HepG2 (cell line): Measurements from ENCODE around the gene CYP26B1. TPM values are rescaled to one million over a fixed set of nuclear protein-coding genes. Genes with fewer than 3 reads are reported as not detected.
A peak's percentile ranks its signal among the peaks of the same experiment; 100 is the strongest.

ENCODE experiments used
- ATAC-seq: fragments of 200-7000 bp; cut with Tn5 transposase; 3 replicates; pipeline ENCODE4 v1.9.1; 2020; ENCODE audit warnings: mild to moderate bottlenecking, moderate library complexity
- BruUV-seq: library from RNA; stranded (reverse); fragments of 400-500 nt; replicated peaks from 2 replicates; lab custom pipeline; 2021; lab: Mats Ljungman, UMichigan
- CTCF ChIA-PET: fragments of 300-600 bp; formaldehyde crosslinking; extraction: SDS; loops from one replicate; lab custom pipeline; 2021; ENCODE audit warnings: low total read pairs, inconsistent platforms, low intra/inter-chr PET ratio; lab: Yijun Ruan, JAX
- POLR2A ChIA-PET: fragments of 350-600 bp; sonication (Branson Sonifier 250); formaldehyde crosslinking; loops from one replicate; lab custom pipeline; 2020; ENCODE audit warnings: antibody characterized with exemption, inconsistent platforms; lab: Yijun Ruan, JAX
- DNase-seq: peaks from one replicate; pipeline ENCODE4 v3.0.0-alpha.2; 2015; ENCODE audit warnings: low spot score
- FAIRE-seq: peaks from 3 replicates; lab custom pipeline; 2011; peaks lifted over from hg19 to GRCh38; lab: Jason Lieb, UNC
- H2AFZ ChIP-seq: one replicate; pipeline ENCODE4 v1.6.1; 2011; ENCODE audit warnings: low read length, inconsistent platforms
- H3K27ac ChIP-seq: fragments of 300-600 bp; 3 replicates; pipeline ENCODE4 v1.8.0; 2011; ENCODE audit warnings: mixed run types, mild to moderate bottlenecking, mixed read lengths, low read length, inconsistent platforms; ENCODE audit not compliant: insufficient read depth; ENCODE audit errors: extremely low read length
- H3K27me3 ChIP-seq, 2 experiments: fragments of 200-600 bp in 1 of 2; 2 replicates in 1 of 2; 3 replicates in 1 of 2; pipeline versions ENCODE4 v1.6.0 to v1.8.0; 2011; ENCODE audit warnings: low read length in 2 of 2, mild to moderate bottlenecking in 2 of 2, moderate library complexity in 2 of 2, inconsistent platforms in 1 of 2; ENCODE audit not compliant: insufficient read depth in 2 of 2, control insufficient read depth in 1 of 2
- H3K36me3 ChIP-seq, 2 experiments: fragments of 200-600 bp in 1 of 2; replicated peaks in 1 of 2; 2 replicates in 1 of 2; 3 replicates in 1 of 2; pipeline versions ENCODE4 v1.5.1 to v1.8.0; 2011; ENCODE audit warnings: low read length in 2 of 2, inconsistent platforms in 1 of 2; ENCODE audit not compliant: insufficient read depth in 2 of 2, control insufficient read depth in 1 of 2
- H3K4me1 ChIP-seq: 2 replicates; pipeline ENCODE4 v1.5.1; 2012; ENCODE audit warnings: low read length, inconsistent platforms; ENCODE audit not compliant: insufficient read depth
- H3K4me2 ChIP-seq: 2 replicates; pipeline ENCODE4 v1.6.0; 2011; ENCODE audit warnings: low read depth, low read length, inconsistent platforms
- H3K4me3 ChIP-seq, 3 experiments: fragments of 200-600 bp in 1 of 3; sonication (generic), shearing (Covaris generic) in 1 of 3; replicated peaks in 1 of 3; 2 replicates each; pipeline ENCODE4 v1.5.1; 2011 to 2016; ENCODE audit warnings: low read length in 3 of 3, inconsistent platforms in 2 of 3, low read depth in 2 of 3, mild to moderate bottlenecking in 2 of 3, control low read depth in 1 of 3, mixed read lengths in 1 of 3; ENCODE audit not compliant: insufficient read depth in 1 of 3
- H3K79me2 ChIP-seq: one replicate; pipeline ENCODE4 v1.6.1; 2011; ENCODE audit warnings: low read length, inconsistent platforms; ENCODE audit not compliant: insufficient read depth
- H3K9ac ChIP-seq: 2 replicates; pipeline ENCODE4 v1.6.0; 2011; ENCODE audit warnings: mild to moderate bottlenecking, low read depth, low read length, inconsistent platforms; ENCODE audit not compliant: insufficient read depth
- H3K9me3 ChIP-seq: 2 replicates; pipeline ENCODE4 v1.5.1; 2012; ENCODE audit warnings: mild to moderate bottlenecking, low read length
- H4K20me1 ChIP-seq: 2 replicates; pipeline ENCODE4 v1.6.0; 2011; ENCODE audit warnings: inconsistent platforms, mild to moderate bottlenecking, low read length, moderate library complexity; ENCODE audit not compliant: insufficient read depth
- ARHGAP35 ChIP-seq: sonication (generic); formaldehyde crosslinking; IDR thresholded peaks from 2 replicates; pipeline ENCODE4 v1.9.0; 2022; ENCODE audit warnings: mild to moderate bottlenecking, inconsistent platforms, moderate library complexity, missing genetic modification reagents, borderline replicate concordance
- CC2D1A ChIP-seq: sonication (generic); formaldehyde crosslinking; IDR thresholded peaks from 2 replicates; pipeline ENCODE4 v1.8.1; 2023; ENCODE audit warnings: mild to moderate bottlenecking, missing genetic modification reagents
- GATAD2A ChIP-seq: IDR thresholded peaks from 2 replicates; pipeline ENCODE4 v1.6.1; 2016
- HMGXB4 ChIP-seq, 2 experiments: sonication (generic) in 1 of 2; formaldehyde crosslinking in 1 of 2; IDR thresholded peaks; 2 replicates each; pipeline versions ENCODE4 v1.4.0 to v1.6.1; 2018 to 2020; ENCODE audit warnings: missing genetic modification reagents in 2 of 2, borderline replicate concordance in 1 of 2, low read depth in 1 of 2, mild to moderate bottlenecking in 1 of 2, missing biosample characterization in 1 of 2
- IKZF4 ChIP-seq: sonication (generic); formaldehyde crosslinking; IDR thresholded peaks from 2 replicates; pipeline ENCODE4 v1.5.1; 2020; ENCODE audit warnings: borderline replicate concordance, mild to moderate bottlenecking, low read depth, missing genetic modification reagents; ENCODE audit errors: not compliant biosample characterization
- MAZ ChIP-seq, 2 experiments: sonication (generic) in 1 of 2; formaldehyde crosslinking in 1 of 2; IDR thresholded peaks; 2 replicates each; pipeline versions ENCODE4 v1.5.0 to v1.6.1; 2012 to 2020; ENCODE audit warnings: low read depth in 2 of 2, mild to moderate bottlenecking in 2 of 2, borderline replicate concordance in 1 of 2, improper control_type of control experiment in 1 of 2, low read length in 1 of 2, missing genetic modification reagents in 1 of 2, moderate library complexity in 1 of 2
- NCOA5 ChIP-seq: sonication (generic); formaldehyde crosslinking; IDR thresholded peaks from 2 replicates; pipeline ENCODE4 v1.4.0; 2020; ENCODE audit warnings: missing genetic modification reagents
- NRL ChIP-seq: sonication (generic); formaldehyde crosslinking; IDR thresholded peaks from 2 replicates; pipeline ENCODE4 v1.5.0; 2020; ENCODE audit warnings: missing genetic modification reagents, mild to moderate bottlenecking, moderate library complexity, borderline replicate concordance
- PATZ1 ChIP-seq: sonication (generic); formaldehyde crosslinking; IDR thresholded peaks from 2 replicates; pipeline ENCODE4 v1.4.0; 2020; ENCODE audit warnings: missing genetic modification reagents
- PHB2 ChIP-seq: fragments of 450-650 bp; IDR thresholded peaks from 2 replicates; pipeline ENCODE4 v1.6.1; 2018; ENCODE audit not compliant: partially characterized antibody
- RFX3 ChIP-seq: IDR thresholded peaks from 2 replicates; pipeline ENCODE4 v1.6.1; 2016; ENCODE audit warnings: missing biosample characterization, missing genetic modification reagents
- SNAPC2 ChIP-seq: sonication (generic); formaldehyde crosslinking; IDR thresholded peaks from 2 replicates; pipeline ENCODE4 v1.8.1; 2022; ENCODE audit warnings: mild to moderate bottlenecking, missing genetic modification reagents
- STAG1 ChIP-seq: sonication (generic); formaldehyde crosslinking; IDR thresholded peaks from 2 replicates; pipeline ENCODE4 v1.4.0; 2020; ENCODE audit warnings: missing genetic modification reagents
- SUZ12 ChIP-seq: fragments of 150-350 bp; IDR thresholded peaks from 2 replicates; pipeline ENCODE4 v1.6.1; 2014; ENCODE audit warnings: low read depth, low read length
- TBP ChIP-seq: sonication (generic); formaldehyde crosslinking; IDR thresholded peaks from 2 replicates; pipeline ENCODE4 v1.5.0; 2020; ENCODE audit warnings: missing genetic modification reagents
- ZBTB34 ChIP-seq: sonication (generic); formaldehyde crosslinking; IDR thresholded peaks from 2 replicates; pipeline ENCODE4 v1.8.0; 2022; ENCODE audit warnings: mild to moderate bottlenecking, missing genetic modification reagents
- ZNF549 ChIP-seq: sonication (generic); formaldehyde crosslinking; IDR thresholded peaks from 2 replicates; pipeline ENCODE4 v1.5.0; 2020; ENCODE audit warnings: missing genetic modification reagents
- ZNF644 ChIP-seq: IDR thresholded peaks from 2 replicates; pipeline ENCODE4 v1.6.1; 2016; ENCODE audit warnings: low read depth
- ZNF713 ChIP-seq: sonication (generic); formaldehyde crosslinking; IDR thresholded peaks from 2 replicates; pipeline ENCODE4 v1.4.0; 2020; ENCODE audit warnings: mild to moderate bottlenecking, missing genetic modification reagents
- WGBS: methylation state at CpG from one replicate; pipeline ENCODE4 v1.1.6; 2017; ENCODE audit warnings: low lambda C conversion rate; 5-methylcytosine and 5-hydroxymethylcytosine counted together
- in situ Hi-C: cut with HindIII; loops from 2 replicates; pipeline ENCODE4 v1.10.0; 2017; ENCODE audit warnings: low pct_unique_long_range_greater_than_20kb; ENCODE audit not compliant: extremely low pct_ligation_motif_present
- intact Hi-C: fragments of 100-400 bp; cut with micrococcal nuclease; formaldehyde crosslinking; loops from one replicate; pipeline ENCODE4 v1.10.0; 2022; ENCODE audit not compliant: unreplicated experiment
- polyA plus RNA-seq, 8 experiments: library from polyadenylated mRNA; depleted of rRNA in 3 of 8; stranded (reverse) in 7 of 8; unstranded in 1 of 8; fragments of >200 nt; fragmentation: Illumina TruSeq in 4 of 8; extraction: Trizol in 4 of 8; gene quantifications; 2 replicates each; pipeline versions ENCODE4 v1.2.1 to v1.2.3, GENCODE V29; 2011 to 2016; ENCODE audit warnings: low read depth in 4 of 8, missing spikeins in 1 of 8, mixed read lengths in 1 of 8; ENCODE audit not compliant: insufficient read depth in 1 of 8
- total RNA-seq, 5 experiments: library from RNA; depleted of rRNA; stranded (reverse); fragments of >200 nt; fragmentation: Illumina TruSeq; extraction: Trizol; gene quantifications; 2 replicates each; pipeline ENCODE4 v1.2.3, GENCODE V29; 2016; ENCODE audit warnings: low read depth in 1 of 5

The CYP26B1 gene
- total and polyA plus RNA-seq, 2 of the 13 experiments (the other 11 are each of a cell fraction or from before 2014, with no cell fraction given), result 0.05 to 0.07 TPM

- no peak for TF ChIP-seq HMGXB4 (CRISPR knock-in tag; IDR thresholded peaks at IDR 0.05; ENCODE audit: borderline replicate concordance in 1 of 2, low read depth in 1 of 2)
- TF ChIP-seq ZNF713 (CRISPR knock-in tag), result no peak
- no peak for TF ChIP-seq IKZF4 (CRISPR knock-in tag)
- no peak for TF ChIP-seq PHB2
- TF ChIP-seq ARHGAP35 (CRISPR knock-in tag), result no peak
- TF ChIP-seq TBP (CRISPR knock-in tag), result no peak
- TF ChIP-seq ZNF644 (CRISPR knock-in tag), result no peak
Measured at GRCh38 chr2:72117029-72117428, 30.6 kb downstream of the CYP26B1 start (continued).

- H3K27ac ChIP-seq, result no peak overlapping the region
- H3K79me2 ChIP-seq, result no peaks in the 10 kb centered on the region
- no peaks in the 10 kb centered on the region for H3K4me1 ChIP-seq
- in situ Hi-C loops, result no loop called here
- peaks cover 9 to 72% of the 10 kb centered on the region in 2 experiments; a peak in 3 of 5 replicates for H3K27me3 ChIP-seq
- no peak overlapping the region for H3K4me3 ChIP-seq
- H2AFZ ChIP-seq, result no peak overlapping the region
- H3K9ac ChIP-seq, result no peak overlapping the region
- peak; percentile 82 for ATAC-seq
- BruUV-seq, result no TSS peak
- peaks cover 7% of the 10 kb centered on the region; the same call in 1 of the 2 replicates for H4K20me1 ChIP-seq
- no peak for FAIRE-seq
- H3K9me3 ChIP-seq, result no peaks in the 10 kb centered on the region
- H3K36me3 ChIP-seq, result no peaks in the 10 kb centered on the region
- intact Hi-C loops, result no loop called here
- no peak overlapping the region for H3K4me2 ChIP-seq
- no peak for DNase-seq
- ChIA-PET CTCF (interaction anchor here (1.2 kb wide), 1 partner anchor 192 kb away, joined by 6 read pairs; no protein-coding TSS in a partner anchor), POLR2A (no interaction called here)
- 20% methylated on average over 4 of the region's 4 CpGs for WGBS
- TF ChIP-seq NCOA5 (CRISPR knock-in tag) (no peak), ZNF549 (no peak), STAG1 (CRISPR knock-in tag) (peak; percentile 38; the same call in 1 of the 2 replicates), NRL (CRISPR knock-in tag) (no peak), SUZ12 (no peak), PATZ1 (CRISPR knock-in tag) (0 out of 2 replicates have a peak, but pooled peaks have one; percentile 50), GATAD2A (CRISPR knock-in tag) (no peak), MAZ (IDR thresholded peaks at IDR 0.05; ENCODE audit: borderline replicate concordance, low read depth, low read length) (peak; percentile 54; the same call in 1 of the 2 replicates), MAZ (CRISPR knock-in tag; IDR thresholded peaks at IDR 0.05; ENCODE audit: low read depth) (no peak), SNAPC2 (CRISPR knock-in tag) (no peak), ZBTB34 (CRISPR knock-in tag) (no peak), CC2D1A (CRISPR knock-in tag) (no peak), RFX3 (CRISPR knock-in tag) (no peak)
Measured at GRCh38 chr2:72116081-72116533, 31.6 kb downstream of the CYP26B1 start.
